Type B pancreatic cell (in vitro differentiated cells): Measurements from ENCODE around the gene ADSL. TPM values are rescaled to one million over a fixed set of nuclear protein-coding genes. Genes with fewer than 3 reads are reported as not detected.
A peak's percentile ranks its signal among the peaks of the same experiment; 100 is the strongest.

Source experiments
- DNase-seq: peaks from one replicate; pipeline ENCODE4 v3.0.0; 2021; ENCODE audit warnings: mixed read lengths; ENCODE audit not compliant: unreplicated experiment; ENCODE audit errors: extremely low spot score
- H3K27ac Mint-ChIP-seq: 2 replicates; pipeline ENCODE4 v1.8.0; 2021; ENCODE audit warnings: mild to moderate bottlenecking, mixed read lengths
- H3K27me3 Mint-ChIP-seq: 2 replicates; pipeline ENCODE4 v1.8.0; 2021; ENCODE audit warnings: mixed read lengths
- H3K36me3 Mint-ChIP-seq: 2 replicates; pipeline ENCODE4 v1.8.0; 2021; ENCODE audit warnings: mixed read lengths
- H3K4me1 Mint-ChIP-seq: one replicate; pipeline ENCODE4 v1.8.0; 2021; ENCODE audit warnings: mixed read lengths; ENCODE audit not compliant: unreplicated experiment
- H3K4me3 Mint-ChIP-seq: 2 replicates; pipeline ENCODE4 v1.8.0; 2021; ENCODE audit warnings: mild to moderate bottlenecking, mixed read lengths
- H3K9me3 Mint-ChIP-seq: 2 replicates; pipeline ENCODE4 v1.8.0; 2021; ENCODE audit warnings: mixed read lengths
- CTCF ChIP-seq: fragments of 200-600 bp; sonication (generic); conservative IDR thresholded peaks from 2 replicates; pipeline ENCODE4 v1.5.0; 2021; ENCODE audit warnings: antibody characterized with exemption, mild to moderate bottlenecking
- total RNA-seq: library from RNA; stranded (reverse); gene quantifications from 2 replicates; pipeline ENCODE4 v1.2.1, GENCODE V29; 2021; ENCODE audit warnings: low replicate concordance

The ADSL gene
- total RNA-seq, 1 donor from 2014 or later = 82.8 TPM

DNA sequence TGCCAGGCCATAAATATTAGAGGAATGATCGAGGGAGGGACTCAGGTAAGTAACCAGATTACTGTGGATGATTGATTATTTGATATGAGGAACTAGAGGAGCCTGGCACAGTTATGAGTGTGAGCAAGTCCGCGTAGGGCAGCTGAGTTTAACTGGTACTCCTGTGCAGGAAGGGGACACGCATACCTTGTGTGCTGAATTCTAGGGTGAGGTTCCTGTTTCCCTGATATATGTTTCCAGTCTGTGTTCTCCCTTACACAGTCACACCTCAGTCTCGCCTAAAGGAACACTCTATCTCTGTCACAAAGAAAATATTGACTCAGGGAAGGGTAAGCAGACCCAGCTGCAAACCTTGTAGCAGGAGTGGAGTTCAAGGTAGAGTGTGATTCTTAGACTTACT is 41.4 kb downstream of the ADSL start:
- H3K4me3 Mint-ChIP-seq = peak overlapping the region; percentile 63
- H3K36me3 Mint-ChIP-seq = peaks cover 31% of the 10 kb centered on the region
- peak overlapping the region; percentile 90 for H3K27ac Mint-ChIP-seq
- H3K9me3 Mint-ChIP-seq = peaks cover 5% of the 10 kb centered on the region
- peaks cover 52% of the 10 kb centered on the region for H3K4me1 Mint-ChIP-seq
- no peaks in the 10 kb centered on the region for H3K27me3 Mint-ChIP-seq
- no peak for DNase-seq
- no peak for TF ChIP-seq CTCF

DNA sequence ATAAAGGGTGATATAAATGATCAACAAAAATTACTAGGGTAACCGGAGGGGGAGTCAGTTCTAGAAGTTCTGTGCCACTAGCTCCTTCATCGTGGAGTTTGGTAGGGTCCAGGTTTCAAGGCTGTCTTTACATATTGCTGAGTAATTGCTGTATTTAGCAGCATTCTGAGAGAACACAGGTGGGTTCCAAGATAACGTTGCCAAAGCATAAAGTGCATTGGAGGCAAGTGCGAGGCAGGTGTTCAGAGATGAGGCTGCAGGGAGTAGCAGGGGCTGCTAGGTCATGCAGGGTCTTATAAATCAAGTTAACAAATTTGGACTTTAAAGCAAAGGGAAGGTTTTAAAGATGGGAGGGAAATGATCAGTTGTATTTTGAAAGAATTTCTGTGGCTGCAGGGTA is 41.9 kb downstream of the ADSL start:
- Mint-ChIP-seq H3K27me3 (no peaks in the 10 kb centered on the region), H3K4me1 (peaks cover 53% of the 10 kb centered on the region), H3K36me3 (peaks cover 31% of the 10 kb centered on the region), H3K27ac (peak overlapping the region; percentile 90), H3K9me3 (peaks cover 5% of the 10 kb centered on the region), H3K4me3 (peak overlapping the region; percentile 63)
- no peak for TF ChIP-seq CTCF
- DNase-seq = no peak

GRCh38 chr22:40391417-40391816 is 45.1 kb downstream of the ADSL start:
- Mint-ChIP-seq H3K9me3 (peaks cover 5% of the 10 kb centered on the region), H3K36me3 (peaks cover 28% of the 10 kb centered on the region), H3K27ac (no peak overlapping the region), H3K27me3 (no peaks in the 10 kb centered on the region), H3K4me1 (peaks cover 49% of the 10 kb centered on the region), H3K4me3 (no peak overlapping the region)
- no peak for TF ChIP-seq CTCF
- DNase-seq = no peak

- no peak for DNase-seq
- peaks cover 5% of the 10 kb centered on the region for H3K9me3 Mint-ChIP-seq
- no peaks in the 10 kb centered on the region for H3K27me3 Mint-ChIP-seq
- H3K27ac Mint-ChIP-seq = no peak overlapping the region
- peaks cover 38% of the 10 kb centered on the region for H3K36me3 Mint-ChIP-seq
- H3K4me1 Mint-ChIP-seq = peaks cover 55% of the 10 kb centered on the region
- H3K4me3 Mint-ChIP-seq = no peak overlapping the region
- TF ChIP-seq CTCF = no peak
Measured at GRCh38 chr22:40392618-40393017, 46.3 kb downstream of the ADSL start.

- no peak overlapping the region for H3K27ac Mint-ChIP-seq
- TF ChIP-seq CTCF = no peak
Measured at GRCh38 chr22:40394607-40395006, 48.3 kb downstream of the ADSL start.

GRCh38 chr22:40395607-40396006 is 49.3 kb downstream of the ADSL start:
- Mint-ChIP-seq H3K4me3 (no peak overlapping the region), H3K4me1 (peaks cover 35% of the 10 kb centered on the region), H3K9me3 (no peaks in the 10 kb centered on the region), H3K27ac (peak overlapping the region; percentile 92), H3K27me3 (no peaks in the 10 kb centered on the region), H3K36me3 (peaks cover 19% of the 10 kb centered on the region)
- no peak for DNase-seq
- TF ChIP-seq CTCF = no peak

More at GRCh38 chr22:40394607-40395006, 48.3 kb downstream of the ADSL start:
- peaks cover 42% of the 10 kb centered on the region for H3K4me1 Mint-ChIP-seq
- H3K4me3 Mint-ChIP-seq = no peak overlapping the region
- H3K27me3 Mint-ChIP-seq = no peaks in the 10 kb centered on the region
- no peaks in the 10 kb centered on the region for H3K9me3 Mint-ChIP-seq
- no peak for DNase-seq
- peaks cover 25% of the 10 kb centered on the region for H3K36me3 Mint-ChIP-seq
